HepG2 (cell line): ENCODE measurements around the gene GPC3. TPM values are rescaled to one million over a fixed set of nuclear protein-coding genes. Genes with fewer than 3 reads are reported as not detected.

Source experiments
- ATAC-seq: fragments of 200-7000 bp; cut with Tn5 transposase; 3 replicates; pipeline ENCODE4 v1.9.1; 2020; ENCODE audit warnings: mild to moderate bottlenecking, moderate library complexity
- BruUV-seq: library from RNA; stranded (reverse); fragments of 400-500 nt; replicated peaks from 2 replicates; lab custom pipeline; 2021; lab: Mats Ljungman, UMichigan
- CTCF ChIA-PET: fragments of 300-600 bp; formaldehyde crosslinking; extraction: SDS; loops from one replicate; lab custom pipeline; 2021; ENCODE audit warnings: low total read pairs, inconsistent platforms, low intra/inter-chr PET ratio; lab: Yijun Ruan, JAX
- POLR2A ChIA-PET: fragments of 350-600 bp; sonication (Branson Sonifier 250); formaldehyde crosslinking; loops from one replicate; lab custom pipeline; 2020; ENCODE audit warnings: antibody characterized with exemption, inconsistent platforms; lab: Yijun Ruan, JAX
- DNase-seq: peaks from one replicate; pipeline ENCODE4 v3.0.0-alpha.2; 2015; ENCODE audit warnings: low spot score
- FAIRE-seq: peaks from 3 replicates; lab custom pipeline; 2011; peaks lifted over from hg19 to GRCh38; lab: Jason Lieb, UNC
- H2AFZ ChIP-seq: one replicate; pipeline ENCODE4 v1.6.1; 2011; ENCODE audit warnings: low read length, inconsistent platforms
- H3K27ac ChIP-seq: fragments of 300-600 bp; 3 replicates; pipeline ENCODE4 v1.8.0; 2011; ENCODE audit warnings: mixed run types, mild to moderate bottlenecking, mixed read lengths, low read length, inconsistent platforms; ENCODE audit not compliant: insufficient read depth; ENCODE audit errors: extremely low read length
- H3K27me3 ChIP-seq, 2 experiments: fragments of 200-600 bp in 1 of 2; 2 replicates in 1 of 2; 3 replicates in 1 of 2; pipeline versions ENCODE4 v1.6.0 to v1.8.0; 2011; ENCODE audit warnings: low read length in 2 of 2, mild to moderate bottlenecking in 2 of 2, moderate library complexity in 2 of 2, inconsistent platforms in 1 of 2; ENCODE audit not compliant: insufficient read depth in 2 of 2, control insufficient read depth in 1 of 2
- H3K36me3 ChIP-seq, 2 experiments: fragments of 200-600 bp in 1 of 2; replicated peaks in 1 of 2; 2 replicates in 1 of 2; 3 replicates in 1 of 2; pipeline versions ENCODE4 v1.5.1 to v1.8.0; 2011; ENCODE audit warnings: low read length in 2 of 2, inconsistent platforms in 1 of 2; ENCODE audit not compliant: insufficient read depth in 2 of 2, control insufficient read depth in 1 of 2
- H3K4me1 ChIP-seq: 2 replicates; pipeline ENCODE4 v1.5.1; 2012; ENCODE audit warnings: low read length, inconsistent platforms; ENCODE audit not compliant: insufficient read depth
- H3K4me2 ChIP-seq: 2 replicates; pipeline ENCODE4 v1.6.0; 2011; ENCODE audit warnings: low read depth, low read length, inconsistent platforms
- H3K4me3 ChIP-seq, 3 experiments: fragments of 200-600 bp in 1 of 3; sonication (generic), shearing (Covaris generic) in 1 of 3; replicated peaks in 1 of 3; 2 replicates each; pipeline ENCODE4 v1.5.1; 2011 to 2016; ENCODE audit warnings: low read length in 3 of 3, inconsistent platforms in 2 of 3, low read depth in 2 of 3, mild to moderate bottlenecking in 2 of 3, control low read depth in 1 of 3, mixed read lengths in 1 of 3; ENCODE audit not compliant: insufficient read depth in 1 of 3
- H3K79me2 ChIP-seq: one replicate; pipeline ENCODE4 v1.6.1; 2011; ENCODE audit warnings: low read length, inconsistent platforms; ENCODE audit not compliant: insufficient read depth
- H3K9ac ChIP-seq: 2 replicates; pipeline ENCODE4 v1.6.0; 2011; ENCODE audit warnings: mild to moderate bottlenecking, low read depth, low read length, inconsistent platforms; ENCODE audit not compliant: insufficient read depth
- H3K9me3 ChIP-seq: 2 replicates; pipeline ENCODE4 v1.5.1; 2012; ENCODE audit warnings: mild to moderate bottlenecking, low read length
- H4K20me1 ChIP-seq: 2 replicates; pipeline ENCODE4 v1.6.0; 2011; ENCODE audit warnings: inconsistent platforms, mild to moderate bottlenecking, low read length, moderate library complexity; ENCODE audit not compliant: insufficient read depth
- CHD4 ChIP-seq: fragments of 200-600 bp; sonication (generic); IDR thresholded peaks from 2 replicates; pipeline ENCODE4 v1.7.0; 2017; ENCODE audit warnings: mild to moderate bottlenecking, low read length, borderline replicate concordance
- DRAP1 ChIP-seq: IDR thresholded peaks from 2 replicates; pipeline ENCODE4 v1.6.1; 2016; ENCODE audit warnings: missing genetic modification reagents, missing compliant biosample characterization
- GABPA ChIP-seq, 2 experiments: IDR thresholded peaks; 2 replicates each; pipeline ENCODE4 v1.6.1; 2011 to 2016; ENCODE audit warnings: low read depth in 2 of 2, low read length in 1 of 2, missing biosample characterization in 1 of 2, missing genetic modification characterization in 1 of 2
- GABPB1 ChIP-seq: IDR thresholded peaks from 2 replicates; pipeline ENCODE4 v1.6.1; 2016; ENCODE audit warnings: mild to moderate bottlenecking, missing genetic modification reagents, moderate library complexity, missing compliant biosample characterization
- MED1 ChIP-seq: sonication (generic); formaldehyde crosslinking; IDR thresholded peaks from 2 replicates; pipeline ENCODE4 v1.4.0; 2020; ENCODE audit warnings: missing genetic modification reagents
- PBX3 ChIP-seq: sonication (generic); formaldehyde crosslinking; IDR thresholded peaks from 2 replicates; pipeline ENCODE4 v1.8.1; 2023; ENCODE audit warnings: missing genetic modification reagents, inconsistent platforms, borderline replicate concordance
- PHF21A ChIP-seq: sonication (generic); formaldehyde crosslinking; IDR thresholded peaks from 2 replicates; pipeline ENCODE4 v1.5.0; 2020; ENCODE audit warnings: mild to moderate bottlenecking, missing genetic modification reagents
- POLR2A ChIP-seq, 2 experiments: IDR thresholded peaks; 2 replicates each; pipeline ENCODE4 v1.6.1; 2011; ENCODE audit warnings: low read depth in 2 of 2, low read length in 2 of 2, mild to moderate bottlenecking in 1 of 2, moderate library complexity in 1 of 2; ENCODE audit not compliant: insufficient read depth in 1 of 2
- POLR2AphosphoS5 ChIP-seq: IDR thresholded peaks from 2 replicates; pipeline ENCODE4 v1.6.1; 2012; ENCODE audit warnings: low read depth, low read length
- SAP130 ChIP-seq: IDR thresholded peaks from 2 replicates; pipeline ENCODE4 v1.6.1; 2016; ENCODE audit warnings: low read depth
- SP4 ChIP-seq: sonication (generic); formaldehyde crosslinking; IDR thresholded peaks from 2 replicates; pipeline ENCODE4 v1.8.1; 2023; ENCODE audit warnings: mild to moderate bottlenecking, missing genetic modification reagents
- STAG1 ChIP-seq: sonication (generic); formaldehyde crosslinking; IDR thresholded peaks from 2 replicates; pipeline ENCODE4 v1.4.0; 2020; ENCODE audit warnings: missing genetic modification reagents
- TCF7 ChIP-seq: sonication (generic); IDR thresholded peaks from 2 replicates; pipeline ENCODE4 v1.6.1; 2016; ENCODE audit warnings: antibody characterized with exemption, low read depth
- ZFX ChIP-seq: sonication (generic); formaldehyde crosslinking; IDR thresholded peaks from 2 replicates; pipeline ENCODE4 v1.4.0; 2020; ENCODE audit warnings: mild to moderate bottlenecking, low read depth, missing genetic modification reagents, moderate library complexity
- ZGPAT ChIP-seq: IDR thresholded peaks from 2 replicates; pipeline ENCODE4 v1.6.1; 2016; ENCODE audit warnings: mild to moderate bottlenecking
- ZNF230 ChIP-seq: sonication (generic); formaldehyde crosslinking; IDR thresholded peaks from 2 replicates; pipeline ENCODE4 v1.4.0; 2020; ENCODE audit warnings: mild to moderate bottlenecking, missing genetic modification reagents
- ZNF607 ChIP-seq: sonication (generic); formaldehyde crosslinking; IDR thresholded peaks from 2 replicates; pipeline ENCODE4 v1.5.1; 2020; ENCODE audit warnings: missing genetic modification reagents, mild to moderate bottlenecking, borderline replicate concordance
- ZSCAN29 ChIP-seq: sonication (generic); formaldehyde crosslinking; conservative IDR thresholded peaks from 2 replicates; pipeline ENCODE4 v1.4.0; 2020; ENCODE audit warnings: mild to moderate bottlenecking, missing genetic modification reagents
- whole genome bisulfite sequencing: methylation state at CpG from one replicate; pipeline ENCODE4 v1.1.6; 2017; ENCODE audit warnings: low lambda C conversion rate; 5-methylcytosine and 5-hydroxymethylcytosine counted together
- in situ Hi-C: cut with HindIII; loops from 2 replicates; pipeline ENCODE4 v1.10.0; 2017; ENCODE audit warnings: low pct_unique_long_range_greater_than_20kb; ENCODE audit not compliant: extremely low pct_ligation_motif_present
- intact Hi-C: fragments of 100-400 bp; cut with micrococcal nuclease; formaldehyde crosslinking; loops from one replicate; pipeline ENCODE4 v1.10.0; 2022; ENCODE audit not compliant: unreplicated experiment
- polyA plus RNA-seq, 8 experiments: library from polyadenylated mRNA; depleted of rRNA in 3 of 8; stranded (reverse) in 7 of 8; unstranded in 1 of 8; fragments of >200 nt; fragmentation: Illumina TruSeq in 4 of 8; extraction: Trizol in 4 of 8; gene quantifications; 2 replicates each; pipeline versions ENCODE4 v1.2.1 to v1.2.3, GENCODE V29; 2011 to 2016; ENCODE audit warnings: low read depth in 4 of 8, missing spikeins in 1 of 8, mixed read lengths in 1 of 8; ENCODE audit not compliant: insufficient read depth in 1 of 8
- total RNA-seq, 5 experiments: library from RNA; depleted of rRNA; stranded (reverse); fragments of >200 nt; fragmentation: Illumina TruSeq; extraction: Trizol; gene quantifications; 2 replicates each; pipeline ENCODE4 v1.2.3, GENCODE V29; 2016; ENCODE audit warnings: low read depth in 1 of 5

Gene GPC3
- total and polyA plus RNA-seq, 2 of the 13 experiments (the other 11 are each of a cell fraction or from before 2014, with no cell fraction given), result 1,799 to 3,263 TPM

GRCh38 chrX:134026565-134027311 lies 41.3 kb upstream of the GPC3 start (continued):
- TF ChIP-seq ZGPAT (CRISPR knock-in tag) (0 out of 2 replicates have a peak, but pooled peaks have one; percentile 24), MED1 (CRISPR knock-in tag) (peak; percentile 37; the same call in 1 of the 2 replicates), ZSCAN29 (CRISPR knock-in tag) (0 out of 2 replicates have a peak, but pooled peaks have one; percentile 48), POLR2AphosphoS5 (0 out of 2 replicates have a peak, but pooled peaks have one; percentile 31)

GRCh38 chrX:134025986-134026545 lies 40.7 kb upstream of the GPC3 start:
- ChIA-PET CTCF (interaction anchor here (1.3 kb wide), 1 partner anchor 234 kb away, joined by 4 read pairs; no protein-coding TSS in a partner anchor), POLR2A (interaction anchor here (1.0 to 2.1 kb wide), 16 partner anchors 19 to 134 kb away, joined by 3 to 49 read pairs (median 5); partner anchors contain the start of gene GPC3)
- Histone ChIP-seq H4K20me1 (no peaks in the 10 kb centered on the region), H3K4me1 (peaks cover 52% of the 10 kb centered on the region), H3K36me3 (no peaks in the 10 kb centered on the region), H3K4me2 (peak overlapping the region; percentile 68), H3K27me3 (no peaks in the 10 kb centered on the region), H3K79me2 (peaks cover 26% of the 10 kb centered on the region), H3K9me3 (no peaks in the 10 kb centered on the region), H3K4me3 (peak overlapping the region; percentile 37 to 65 (median 57); a peak in 5 of 6 replicates), H3K27ac (peak overlapping the region; percentile 76), H2AFZ (no peak overlapping the region), H3K9ac (peak overlapping the region; percentile 62)
- 7% methylated on average over 5 of the region's 5 CpGs for WGBS
- in situ Hi-C loops (no loop called here), intact Hi-C loops (loop anchor here (10.0 kb wide), 1 partner anchor 201 kb away; no protein-coding TSS in a partner anchor)
- BruUV-seq, result TSS peak; percentile 68
- FAIRE-seq (no peak), DNase-seq (peak; percentile 55), ATAC-seq (peak; percentile 66)
- TF ChIP-seq TCF7 (peak; percentile 25; the same call in 1 of the 2 replicates), SAP130 (CRISPR knock-in tag) (peak; percentile 11; the same call in 1 of the 2 replicates), ZFX (peak; percentile 38; the same call in 1 of the 2 replicates), DRAP1 (CRISPR knock-in tag) (peak; percentile 41; the same call in 1 of the 2 replicates), ZNF607 (CRISPR knock-in tag) (no peak), GABPA (IDR thresholded peaks at IDR 0.05; ENCODE audit: low read depth, low read length) (no peak), GABPA (CRISPR knock-in tag; IDR thresholded peaks at IDR 0.05; ENCODE audit: low read depth) (peak; percentile 45), PHF21A (CRISPR knock-in tag) (0 out of 2 replicates have a peak, but pooled peaks have one; percentile 21), GABPB1 (CRISPR knock-in tag) (peak; percentile 31; the same call in 1 of the 2 replicates), ZNF230 (CRISPR knock-in tag) (no peak), POLR2A (IDR thresholded peaks at IDR 0.05; ENCODE audit: insufficient read depth in 1 of 2, low read depth in 2 of 2, low read length in 2 of 2) (peak in 1 of 2 experiments; percentile 33; a peak in 1 of 4 replicates), CHD4 (0 out of 2 replicates have a peak, but pooled peaks have one; percentile 27), STAG1 (CRISPR knock-in tag) (peak; percentile 20; the same call in 1 of the 2 replicates), SP4 (no peak), POLR2AphosphoS5 (0 out of 2 replicates have a peak, but pooled peaks have one; percentile 37), PBX3 (0 out of 2 replicates have a peak, but pooled peaks have one; percentile 24)
